SK-N-SH (cell line): ENCODE measurements around the gene MTG1. TPM values are rescaled to one million over a fixed set of nuclear protein-coding genes. Genes with fewer than 3 reads are reported as not detected.

Source experiments
- CTCF ChIA-PET: fragments of 300-600, 350-600 bp; formaldehyde crosslinking; extraction: SDS; loops from one replicate; lab custom pipeline; 2021; lab: Yijun Ruan, JAX
- POLR2A ChIA-PET: fragments of 350-600 bp; sonication (Branson Sonifier 250); formaldehyde crosslinking; extraction: SDS; loops from one replicate; lab custom pipeline; 2020; ENCODE audit warnings: antibody characterized with exemption, inconsistent platforms; lab: Yijun Ruan, JAX
- DNase-seq: peaks from one replicate; pipeline ENCODE4 v3.0.0; 2012
- H2AFZ ChIP-seq: fragments of 200-600 bp; sonication (generic); 2 replicates; pipeline ENCODE4 v1.8.1; 2016; ENCODE audit warnings: antibody characterized with exemption, mild to moderate bottlenecking, low read depth
- H3F3A ChIP-seq: fragments of 200-600 bp; sonication (generic); replicated peaks from 2 replicates; pipeline ENCODE3; 2016; ENCODE audit warnings: antibody characterized with exemption, mild to moderate bottlenecking; ENCODE audit not compliant: insufficient read depth
- H3K27ac ChIP-seq, 2 experiments: fragments of 200-500 bp in 1 of 2; fragments of 200-600 bp in 1 of 2; sonication (Bioruptor generic) in 1 of 2; sonication (generic), shearing (Covaris generic) in 1 of 2; 2 replicates each; pipeline versions ENCODE4 v1.5.1 to v1.6.1; 2014 to 2016; ENCODE audit warnings: low read depth in 2 of 2, inconsistent platforms in 1 of 2, low read length in 1 of 2, mild to moderate bottlenecking in 1 of 2, mixed read lengths in 1 of 2
- H3K27me3 ChIP-seq: fragments of 200-600 bp; sonication (generic), shearing (Covaris generic); 2 replicates; pipeline ENCODE4 v1.6.1; 2016; ENCODE audit warnings: mixed run types; ENCODE audit not compliant: insufficient read depth
- H3K36me3 ChIP-seq, 2 experiments: fragments of 200-500 bp in 1 of 2; fragments of 200-600 bp in 1 of 2; sonication (Bioruptor generic) in 1 of 2; sonication (generic) in 1 of 2; replicated peaks in 1 of 2; 2 replicates each; pipeline versions ENCODE3 to v1.5.1; 2014 to 2016; ENCODE audit warnings: low read length in 1 of 2, mild to moderate bottlenecking in 1 of 2; ENCODE audit not compliant: insufficient read depth in 2 of 2, control insufficient read depth in 1 of 2
- H3K4me1 ChIP-seq, 2 experiments: fragments of 200-500 bp in 1 of 2; fragments of 200-600 bp in 1 of 2; sonication (Bioruptor generic) in 1 of 2; sonication (generic), shearing (Covaris generic) in 1 of 2; 2 replicates each; pipeline versions ENCODE4 v1.5.1 to v1.6.1; 2014 to 2016; ENCODE audit warnings: low read depth in 1 of 2, low read length in 1 of 2, mixed run types in 1 of 2; ENCODE audit not compliant: insufficient read depth in 2 of 2, control insufficient read depth in 1 of 2
- H3K4me2 ChIP-seq: fragments of 200-600 bp; sonication (generic), shearing (Covaris generic); 2 replicates; pipeline ENCODE4 v1.6.1; 2017; ENCODE audit warnings: mixed run types
- H3K4me3 ChIP-seq, 2 experiments: fragments of 200-500 bp in 1 of 2; fragments of 200-600 bp in 1 of 2; sonication (Bioruptor generic) in 1 of 2; sonication (generic), shearing (Covaris generic) in 1 of 2; 2 replicates each; pipeline versions ENCODE4 v1.5.1 to v1.8.1; 2014 to 2016; ENCODE audit warnings: low read depth in 2 of 2, inconsistent platforms in 1 of 2, low read length in 1 of 2, mild to moderate bottlenecking in 1 of 2, mixed read lengths in 1 of 2, moderate library complexity in 1 of 2
- H3K79me2 ChIP-seq: fragments of 200-600 bp; sonication (generic); 2 replicates; pipeline ENCODE4 v1.8.1; 2017; ENCODE audit warnings: mild to moderate bottlenecking; ENCODE audit not compliant: insufficient read depth
- H3K9ac ChIP-seq: fragments of 200-600 bp; sonication (generic); 2 replicates; pipeline ENCODE4 v1.6.1; 2017; ENCODE audit warnings: mixed run types
- H3K9me2 ChIP-seq: fragments of 200-600 bp; sonication (generic); 2 replicates; pipeline ENCODE4 v1.6.1; 2017; ENCODE audit warnings: mixed run types
- H3K9me3 ChIP-seq: fragments of 200-600 bp; sonication (generic); 2 replicates; pipeline ENCODE4 v1.6.1; 2017; ENCODE audit warnings: mixed run types, mild to moderate bottlenecking, moderate library complexity
- H4K20me1 ChIP-seq: fragments of 200-600 bp; sonication (generic); 2 replicates; pipeline ENCODE4 v1.6.1; 2017; ENCODE audit warnings: mild to moderate bottlenecking, mixed run types; ENCODE audit not compliant: insufficient read depth
- CHD2 ChIP-seq: fragments of 150-350 bp; IDR thresholded peaks from 2 replicates; pipeline ENCODE4 v1.6.1; 2018; ENCODE audit warnings: low read length; ENCODE audit not compliant: partially characterized antibody
- ELF1 ChIP-seq: IDR thresholded peaks from 2 replicates; pipeline ENCODE4 v1.4.0; 2012
- EZH2phosphoT487 ChIP-seq: fragments of 200-600 bp; sonication (generic); IDR thresholded peaks from 2 replicates; pipeline ENCODE4 v1.6.1; 2017; ENCODE audit warnings: low read depth, mixed run types, mild to moderate bottlenecking, antibody characterized with exemption, moderate library complexity, borderline replicate concordance
- FOXM1 ChIP-seq: IDR thresholded peaks from 2 replicates; pipeline ENCODE4 v1.4.0; 2012; ENCODE audit warnings: low read depth, mild to moderate bottlenecking
- GABPA ChIP-seq: IDR thresholded peaks from 2 replicates; pipeline ENCODE4 v1.4.0; 2012; ENCODE audit warnings: low read depth, mild to moderate bottlenecking
- JUND ChIP-seq: IDR thresholded peaks from 2 replicates; pipeline ENCODE4 v1.4.0; 2012
- MEF2A ChIP-seq: IDR thresholded peaks from 2 replicates; pipeline ENCODE4 v1.4.0; 2012; ENCODE audit warnings: low read depth, borderline replicate concordance
- MXI1 ChIP-seq: IDR thresholded peaks from 2 replicates; pipeline ENCODE4 v1.6.1; 2012; ENCODE audit warnings: mild to moderate bottlenecking, low read depth, low read length, improper control_type of control experiment
- NFIC ChIP-seq: IDR thresholded peaks from 2 replicates; pipeline ENCODE4 v1.4.0; 2012; ENCODE audit warnings: borderline replicate concordance
- PBX3 ChIP-seq: IDR thresholded peaks from 2 replicates; pipeline ENCODE4; 2012
- POLR2AphosphoS5 ChIP-seq: IDR thresholded peaks from 2 replicates; pipeline ENCODE4 v1.6.1; 2012; ENCODE audit warnings: low read depth, low read length
- RAD21 ChIP-seq: IDR thresholded peaks from 2 replicates; pipeline ENCODE4 v1.6.1; 2012; ENCODE audit warnings: mild to moderate bottlenecking, low read length
- RXRA ChIP-seq: IDR thresholded peaks from 2 replicates; pipeline ENCODE4 v1.4.0; 2012; ENCODE audit warnings: low read depth, mild to moderate bottlenecking, borderline replicate concordance
- SMC3 ChIP-seq: IDR thresholded peaks from 2 replicates; pipeline ENCODE4 v1.6.1; 2012; ENCODE audit warnings: low read depth, low read length, improper control_type of control experiment
- TAF1 ChIP-seq: IDR thresholded peaks from 2 replicates; pipeline ENCODE4 v1.6.1; 2012; ENCODE audit warnings: low read depth, mild to moderate bottlenecking, low read length, moderate library complexity, borderline replicate concordance
- TCF12 ChIP-seq: IDR thresholded peaks from 2 replicates; pipeline ENCODE4 v1.4.0; 2012
- WGBS: methylation state at CpG from one replicate; pipeline ENCODE4 v1.1.6; 2017; ENCODE audit warnings: low lambda C conversion rate; 5-methylcytosine and 5-hydroxymethylcytosine counted together
- polyA plus RNA-seq, 3 experiments: library from polyadenylated mRNA; depleted of rRNA; stranded (reverse); fragments of >200 nt; gene quantifications; 2 replicates each; pipeline ENCODE4 v1.2.3, GENCODE V29; 2012
- TF ChIP-seq, protein P1 (sequence below): fragments of 200-600 bp; sonication (generic); IDR thresholded peaks from 2 replicates; pipeline ENCODE4 v1.6.1; 2017; ENCODE audit warnings: antibody characterized with exemption, mild to moderate bottlenecking, moderate library complexity
- TF ChIP-seq, protein P2 (sequence below): IDR thresholded peaks from 2 replicates; pipeline ENCODE4 v1.4.0; 2012; ENCODE audit warnings: low read depth, borderline replicate concordance
- TF ChIP-seq, protein P3 (sequence below): IDR thresholded peaks from 2 replicates; pipeline ENCODE4 v1.6.1; 2012; ENCODE audit warnings: mild to moderate bottlenecking, low read depth, low read length, moderate library complexity

The MTG1 gene
- polyA plus RNA-seq, 1 of the 3 experiments (the other 2 are of a cell fraction): 86.4 TPM

DNA sequence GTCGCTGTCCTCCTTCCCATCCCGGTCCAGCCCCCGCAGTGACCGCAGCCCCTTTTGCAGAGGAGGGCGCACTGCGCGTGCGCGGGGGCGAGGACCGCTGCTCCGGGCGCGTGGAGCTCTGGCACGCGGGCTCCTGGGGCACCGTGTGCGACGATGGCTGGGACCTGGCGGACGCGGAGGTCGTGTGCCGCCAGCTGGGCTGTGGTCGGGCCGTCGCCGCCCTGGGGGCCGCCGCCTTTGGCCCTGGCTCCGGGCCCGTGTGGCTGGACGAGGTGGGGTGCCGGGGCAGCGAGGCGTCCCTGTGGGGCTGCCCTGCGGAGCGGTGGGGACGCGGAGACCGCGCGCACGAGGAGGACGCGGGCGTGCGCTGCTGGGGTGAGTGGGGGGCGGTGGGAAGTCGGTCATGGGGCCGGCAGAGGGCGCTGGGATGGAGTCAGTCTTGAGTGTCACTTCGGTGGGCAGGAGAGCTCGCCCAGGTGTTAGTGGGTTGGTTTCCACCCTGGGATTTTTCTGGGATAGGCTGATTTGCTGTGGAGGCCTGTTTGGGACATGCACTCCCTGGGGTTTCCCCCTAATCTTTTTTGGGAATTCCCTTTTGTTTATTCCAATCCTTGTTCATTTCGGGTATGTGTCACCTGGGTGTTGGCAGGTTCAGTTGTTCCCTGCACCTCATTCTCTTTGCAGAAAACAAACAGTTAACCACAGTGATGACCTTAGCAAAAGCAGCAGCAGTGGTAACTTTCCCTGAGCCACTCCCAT is 71.4 kb downstream of the MTG1 start:
- H3K9me3 ChIP-seq: no peaks in the 10 kb centered on the region
- no peaks in the 10 kb centered on the region for H3K79me2 ChIP-seq
- H3K9me2 ChIP-seq: no peaks in the 10 kb centered on the region
- no peak for DNase-seq
- no peak overlapping the region for H3K9ac ChIP-seq
- ChIA-PET CTCF (interaction anchor here (1.5 kb wide), 1 partner anchor 64 kb away, joined by 3 read pairs; no protein-coding TSS in a partner anchor), POLR2A (no interaction called here)
- no peak overlapping the region for H3K4me3 ChIP-seq
- no peaks in the 10 kb centered on the region for H4K20me1 ChIP-seq
- no peaks in the 10 kb centered on the region for H3K4me1 ChIP-seq
- H3K4me2 ChIP-seq: no peak overlapping the region; the same call in 1 of the 2 replicates
- TF ChIP-seq POLR2AphosphoS5: no peak
- TF ChIP-seq, protein P1, sequence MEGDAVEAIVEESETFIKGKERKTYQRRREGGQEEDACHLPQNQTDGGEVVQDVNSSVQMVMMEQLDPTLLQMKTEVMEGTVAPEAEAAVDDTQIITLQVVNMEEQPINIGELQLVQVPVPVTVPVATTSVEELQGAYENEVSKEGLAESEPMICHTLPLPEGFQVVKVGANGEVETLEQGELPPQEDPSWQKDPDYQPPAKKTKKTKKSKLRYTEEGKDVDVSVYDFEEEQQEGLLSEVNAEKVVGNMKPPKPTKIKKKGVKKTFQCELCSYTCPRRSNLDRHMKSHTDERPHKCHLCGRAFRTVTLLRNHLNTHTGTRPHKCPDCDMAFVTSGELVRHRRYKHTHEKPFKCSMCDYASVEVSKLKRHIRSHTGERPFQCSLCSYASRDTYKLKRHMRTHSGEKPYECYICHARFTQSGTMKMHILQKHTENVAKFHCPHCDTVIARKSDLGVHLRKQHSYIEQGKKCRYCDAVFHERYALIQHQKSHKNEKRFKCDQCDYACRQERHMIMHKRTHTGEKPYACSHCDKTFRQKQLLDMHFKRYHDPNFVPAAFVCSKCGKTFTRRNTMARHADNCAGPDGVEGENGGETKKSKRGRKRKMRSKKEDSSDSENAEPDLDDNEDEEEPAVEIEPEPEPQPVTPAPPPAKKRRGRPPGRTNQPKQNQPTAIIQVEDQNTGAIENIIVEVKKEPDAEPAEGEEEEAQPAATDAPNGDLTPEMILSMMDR: peak; percentile 13; the same call in 1 of the 2 replicates
- TF ChIP-seq FOXM1: no peak
- WGBS: 11% methylated on average over 21 of the region's 55 CpGs
- H3F3A ChIP-seq: no peaks in the 10 kb centered on the region
- H3K27ac ChIP-seq: no peak overlapping the region
- no peaks in the 10 kb centered on the region for H3K27me3 ChIP-seq
- H2AFZ ChIP-seq: no peak overlapping the region
- no peaks in the 10 kb centered on the region for H3K36me3 ChIP-seq

GRCh38 chr10:133465950-133466474 is 72.1 kb downstream of the MTG1 start:
- no peak overlapping the region for H2AFZ ChIP-seq
- H3K9me2 ChIP-seq: no peaks in the 10 kb centered on the region
- H3K27me3 ChIP-seq: no peaks in the 10 kb centered on the region
- ChIA-PET CTCF (interaction anchor here (1.5 kb wide), 1 partner anchor 64 kb away, joined by 3 read pairs; no protein-coding TSS in a partner anchor), POLR2A (no interaction called here)
- H3F3A ChIP-seq: no peaks in the 10 kb centered on the region
- H3K27ac ChIP-seq: no peak overlapping the region
- no peak for DNase-seq
- no peaks in the 10 kb centered on the region for H4K20me1 ChIP-seq
- no peaks in the 10 kb centered on the region for H3K9me3 ChIP-seq
- 20% methylated on average over 4 of the region's 7 CpGs for WGBS
- no peak overlapping the region for H3K9ac ChIP-seq
- no peaks in the 10 kb centered on the region for H3K36me3 ChIP-seq
- no peaks in the 10 kb centered on the region for H3K79me2 ChIP-seq
- no peak overlapping the region for H3K4me2 ChIP-seq
- H3K4me3 ChIP-seq: no peak overlapping the region
- H3K4me1 ChIP-seq: no peaks in the 10 kb centered on the region
- no peak for TF ChIP-seq RXRA
- TF ChIP-seq, protein P2, sequence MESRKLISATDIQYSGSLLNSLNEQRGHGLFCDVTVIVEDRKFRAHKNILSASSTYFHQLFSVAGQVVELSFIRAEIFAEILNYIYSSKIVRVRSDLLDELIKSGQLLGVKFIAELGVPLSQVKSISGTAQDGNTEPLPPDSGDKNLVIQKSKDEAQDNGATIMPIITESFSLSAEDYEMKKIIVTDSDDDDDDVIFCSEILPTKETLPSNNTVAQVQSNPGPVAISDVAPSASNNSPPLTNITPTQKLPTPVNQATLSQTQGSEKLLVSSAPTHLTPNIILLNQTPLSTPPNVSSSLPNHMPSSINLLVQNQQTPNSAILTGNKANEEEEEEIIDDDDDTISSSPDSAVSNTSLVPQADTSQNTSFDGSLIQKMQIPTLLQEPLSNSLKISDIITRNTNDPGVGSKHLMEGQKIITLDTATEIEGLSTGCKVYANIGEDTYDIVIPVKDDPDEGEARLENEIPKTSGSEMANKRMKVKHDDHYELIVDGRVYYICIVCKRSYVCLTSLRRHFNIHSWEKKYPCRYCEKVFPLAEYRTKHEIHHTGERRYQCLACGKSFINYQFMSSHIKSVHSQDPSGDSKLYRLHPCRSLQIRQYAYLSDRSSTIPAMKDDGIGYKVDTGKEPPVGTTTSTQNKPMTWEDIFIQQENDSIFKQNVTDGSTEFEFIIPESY: no peak
- TF ChIP-seq POLR2AphosphoS5: no peak
- TF ChIP-seq EZH2phosphoT487: no peak
- TF ChIP-seq TCF12: no peak
- TF ChIP-seq CHD2: no peak
- no peak for TF ChIP-seq MXI1
- no peak for TF ChIP-seq ELF1
- no peak for TF ChIP-seq GABPA
- TF ChIP-seq RAD21: no peak
- TF ChIP-seq, protein P3, sequence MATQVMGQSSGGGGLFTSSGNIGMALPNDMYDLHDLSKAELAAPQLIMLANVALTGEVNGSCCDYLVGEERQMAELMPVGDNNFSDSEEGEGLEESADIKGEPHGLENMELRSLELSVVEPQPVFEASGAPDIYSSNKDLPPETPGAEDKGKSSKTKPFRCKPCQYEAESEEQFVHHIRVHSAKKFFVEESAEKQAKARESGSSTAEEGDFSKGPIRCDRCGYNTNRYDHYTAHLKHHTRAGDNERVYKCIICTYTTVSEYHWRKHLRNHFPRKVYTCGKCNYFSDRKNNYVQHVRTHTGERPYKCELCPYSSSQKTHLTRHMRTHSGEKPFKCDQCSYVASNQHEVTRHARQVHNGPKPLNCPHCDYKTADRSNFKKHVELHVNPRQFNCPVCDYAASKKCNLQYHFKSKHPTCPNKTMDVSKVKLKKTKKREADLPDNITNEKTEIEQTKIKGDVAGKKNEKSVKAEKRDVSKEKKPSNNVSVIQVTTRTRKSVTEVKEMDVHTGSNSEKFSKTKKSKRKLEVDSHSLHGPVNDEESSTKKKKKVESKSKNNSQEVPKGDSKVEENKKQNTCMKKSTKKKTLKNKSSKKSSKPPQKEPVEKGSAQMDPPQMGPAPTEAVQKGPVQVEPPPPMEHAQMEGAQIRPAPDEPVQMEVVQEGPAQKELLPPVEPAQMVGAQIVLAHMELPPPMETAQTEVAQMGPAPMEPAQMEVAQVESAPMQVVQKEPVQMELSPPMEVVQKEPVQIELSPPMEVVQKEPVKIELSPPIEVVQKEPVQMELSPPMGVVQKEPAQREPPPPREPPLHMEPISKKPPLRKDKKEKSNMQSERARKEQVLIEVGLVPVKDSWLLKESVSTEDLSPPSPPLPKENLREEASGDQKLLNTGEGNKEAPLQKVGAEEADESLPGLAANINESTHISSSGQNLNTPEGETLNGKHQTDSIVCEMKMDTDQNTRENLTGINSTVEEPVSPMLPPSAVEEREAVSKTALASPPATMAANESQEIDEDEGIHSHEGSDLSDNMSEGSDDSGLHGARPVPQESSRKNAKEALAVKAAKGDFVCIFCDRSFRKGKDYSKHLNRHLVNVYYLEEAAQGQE: no peak
- TF ChIP-seq NFIC: no peak
- TF ChIP-seq TAF1: no peak
- no peak for TF ChIP-seq JUND
- TF ChIP-seq SMC3: no peak
- TF ChIP-seq PBX3: no peak
- TF ChIP-seq MEF2A: no peak
